PC-9 (cell line): ENCODE results near the gene PTPN22.

Source experiments
- EZH2 ChIP-seq: fragments of 200-600 bp; sonication (generic); IDR thresholded peaks from 2 replicates; pipeline ENCODE4 v1.8.0; 2017; ENCODE audit warnings: antibody characterized with exemption, low read depth
- TF ChIP-seq, protein P1 (sequence below): fragments of 200-600 bp; sonication (generic); conservative IDR thresholded peaks from 2 replicates; pipeline ENCODE4 v1.6.1; 2017; ENCODE audit warnings: mixed run types, antibody characterized with exemption, mild to moderate bottlenecking, moderate library complexity

DNA sequence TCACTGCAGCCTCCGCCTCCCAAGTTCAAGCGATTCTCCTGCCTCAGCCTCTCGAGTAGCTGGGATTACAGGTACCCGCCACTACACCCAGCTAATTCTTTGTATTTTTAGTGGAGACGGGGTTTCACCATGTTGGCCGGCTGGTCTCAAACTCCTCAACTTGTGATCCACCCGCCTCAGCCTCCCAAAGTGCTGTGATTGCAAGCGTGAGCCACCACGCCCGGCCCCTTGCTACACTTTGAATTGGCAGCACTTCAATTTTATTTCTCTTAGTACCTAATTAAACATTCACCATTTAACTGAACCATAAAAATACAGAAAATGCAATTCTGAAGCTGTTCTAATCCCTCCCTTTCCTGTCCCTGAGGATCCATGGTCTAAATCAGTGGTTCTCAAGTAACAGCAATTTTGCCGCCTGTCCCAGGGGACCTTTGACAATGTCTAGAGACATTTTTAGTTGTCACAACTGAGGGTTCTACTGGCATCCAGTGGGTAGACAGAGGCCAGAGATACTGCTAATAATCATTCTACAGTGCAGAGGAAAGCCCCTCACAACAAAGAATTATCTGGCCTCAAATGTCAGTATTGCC is 20.2 kb upstream of the PTPN22 start:
- TF ChIP-seq, protein P1, sequence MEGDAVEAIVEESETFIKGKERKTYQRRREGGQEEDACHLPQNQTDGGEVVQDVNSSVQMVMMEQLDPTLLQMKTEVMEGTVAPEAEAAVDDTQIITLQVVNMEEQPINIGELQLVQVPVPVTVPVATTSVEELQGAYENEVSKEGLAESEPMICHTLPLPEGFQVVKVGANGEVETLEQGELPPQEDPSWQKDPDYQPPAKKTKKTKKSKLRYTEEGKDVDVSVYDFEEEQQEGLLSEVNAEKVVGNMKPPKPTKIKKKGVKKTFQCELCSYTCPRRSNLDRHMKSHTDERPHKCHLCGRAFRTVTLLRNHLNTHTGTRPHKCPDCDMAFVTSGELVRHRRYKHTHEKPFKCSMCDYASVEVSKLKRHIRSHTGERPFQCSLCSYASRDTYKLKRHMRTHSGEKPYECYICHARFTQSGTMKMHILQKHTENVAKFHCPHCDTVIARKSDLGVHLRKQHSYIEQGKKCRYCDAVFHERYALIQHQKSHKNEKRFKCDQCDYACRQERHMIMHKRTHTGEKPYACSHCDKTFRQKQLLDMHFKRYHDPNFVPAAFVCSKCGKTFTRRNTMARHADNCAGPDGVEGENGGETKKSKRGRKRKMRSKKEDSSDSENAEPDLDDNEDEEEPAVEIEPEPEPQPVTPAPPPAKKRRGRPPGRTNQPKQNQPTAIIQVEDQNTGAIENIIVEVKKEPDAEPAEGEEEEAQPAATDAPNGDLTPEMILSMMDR, result no peak
- no peak for TF ChIP-seq EZH2
